HFFc6 (cell line): Measurements from ENCODE around the gene CAMKK2. TPM values are rescaled to one million over a fixed set of nuclear protein-coding genes. Genes with fewer than 3 reads are reported as not detected.

ENCODE experiments used
- DNase-seq: peaks from one replicate; pipeline ENCODE4 v3.0.0-alpha.2; 2018
- H3K27ac Mint-ChIP-seq: 2 replicates; pipeline ENCODE4 v1.8.0; 2020; ENCODE audit warnings: mild to moderate bottlenecking, mixed read lengths
- H3K27me3 Mint-ChIP-seq: 2 replicates; pipeline ENCODE4 v1.8.0; 2021; ENCODE audit warnings: mild to moderate bottlenecking, moderate library complexity, mixed read lengths; ENCODE audit not compliant: insufficient read depth
- H3K36me3 Mint-ChIP-seq: 2 replicates; pipeline ENCODE4 v1.8.0; 2021; ENCODE audit warnings: low read depth, mixed read lengths
- H3K4me1 Mint-ChIP-seq: 2 replicates; pipeline ENCODE4 v1.8.0; 2020; ENCODE audit warnings: low read depth, mixed read lengths
- H3K4me3 Mint-ChIP-seq: 2 replicates; pipeline ENCODE4 v1.8.0; 2020; ENCODE audit warnings: mild to moderate bottlenecking, moderate library complexity, mixed read lengths
- H3K9me3 Mint-ChIP-seq: 2 replicates; pipeline ENCODE4 v1.8.0; 2020; ENCODE audit warnings: mild to moderate bottlenecking, mixed read lengths
- CTCF ChIP-seq: fragments of 200-600 bp; sonication (generic); IDR thresholded peaks from 2 replicates; pipeline ENCODE4 v1.5.0; 2021; ENCODE audit warnings: antibody characterized with exemption, mild to moderate bottlenecking
- total RNA-seq, 6 experiments: library from RNA; stranded (reverse); fragmentation: NEBNext Ultra II Directional; extraction: Animal tissue kit (Norgen Biotek cat#: 25700); gene quantifications; 2 replicates in 1 of 6; 3 replicates in 5 of 6; pipeline ENCODE4 v1.2.3, GENCODE V29; 2021

The CAMKK2 gene
- total RNA-seq, 6 experiments from 2014 or later: 27.8 to 35.3 (median 31.1) TPM

GRCh38 chr12:121295746-121296617, 527 bp downstream of the CAMKK2 start:
- DNase-seq: no peak
- TF ChIP-seq CTCF: no peak
- Mint-ChIP-seq H3K27me3 (no peaks in the 10 kb centered on the region), H3K4me3 (peak overlapping the region; percentile 92), H3K27ac (peak overlapping the region; percentile 71), H3K9me3 (no peaks in the 10 kb centered on the region), H3K36me3 (no peaks in the 10 kb centered on the region; the same call in 1 of the 2 replicates), H3K4me1 (peaks cover 12% of the 10 kb centered on the region)

GRCh38 chr12:121295116-121295745, 1.3 kb downstream of the CAMKK2 start:
- Mint-ChIP-seq H3K27me3 (no peaks in the 10 kb centered on the region), H3K27ac (peak overlapping the region; percentile 71; the same call in 1 of the 2 replicates), H3K36me3 (no peaks in the 10 kb centered on the region; the same call in 1 of the 2 replicates), H3K9me3 (no peaks in the 10 kb centered on the region), H3K4me3 (peak overlapping the region; percentile 92), H3K4me1 (peaks cover 12% of the 10 kb centered on the region)
- no peak for TF ChIP-seq CTCF
- no peak for DNase-seq

GRCh38 chr12:121294151-121294889, 2.2 kb downstream of the CAMKK2 start:
- Mint-ChIP-seq H3K4me3 (no peak overlapping the region), H3K36me3 (no peaks in the 10 kb centered on the region; the same call in 1 of the 2 replicates), H3K27me3 (no peaks in the 10 kb centered on the region), H3K4me1 (peaks cover 12% of the 10 kb centered on the region), H3K27ac (no peak overlapping the region), H3K9me3 (no peaks in the 10 kb centered on the region)
- TF ChIP-seq CTCF: no peak
- DNase-seq: no peak

- H3K27me3 Mint-ChIP-seq: no peaks in the 10 kb centered on the region
- no peak overlapping the region for H3K27ac Mint-ChIP-seq
- no peak overlapping the region for H3K4me3 Mint-ChIP-seq
These were observed 2.9 kb downstream of the CAMKK2 start for GRCh38 chr12:121293603-121294002.

More at GRCh38 chr12:121293603-121294002, 2.9 kb downstream of the CAMKK2 start:
- peaks cover 12% of the 10 kb centered on the region for H3K4me1 Mint-ChIP-seq
- no peaks in the 10 kb centered on the region; the same call in 1 of the 2 replicates for H3K36me3 Mint-ChIP-seq
- H3K9me3 Mint-ChIP-seq: no peaks in the 10 kb centered on the region
- DNase-seq: no peak
- TF ChIP-seq CTCF: no peak
